CD4-positive, alpha-beta T cell treated with Interleukin-4 for 4 hours (primary cell): ENCODE data around the gene MDGA2.
"Not testable (repeated sequence)": the region's sequence is repeated elsewhere in the genome, so short reads cannot be mapped to it uniquely, and the experiment has no call there.

Experiments
- DNase-seq: peaks from one replicate; pipeline ENCODE4 v3.0.0-alpha.2; 2020

MDGA2 gene

GRCh38 chr14:47302121-47302520, 373.3 kb downstream of the MDGA2 start:
- DNase-seq, result no peak

GRCh38 chr14:47300796-47301195, 374.6 kb downstream of the MDGA2 start:
- no peak for DNase-seq

GRCh38 chr14:47297374-47297773, 378.0 kb downstream of the MDGA2 start:
- no peak for DNase-seq

- no peak for DNase-seq
Observed at GRCh38 chr14:47284283-47284682, 391.1 kb downstream of the MDGA2 start.

GRCh38 chr14:47281761-47282160, 393.6 kb downstream of the MDGA2 start:
- DNase-seq, result not testable (repeated sequence)

- peak; percentile 0 for DNase-seq
Observed at GRCh38 chr14:47278233-47278842, 397.1 kb downstream of the MDGA2 start.

GRCh38 chr14:47277703-47278102, 397.7 kb downstream of the MDGA2 start:
- no peak for DNase-seq

- no peak for DNase-seq
Observed at GRCh38 chr14:47276931-47277330, 398.5 kb downstream of the MDGA2 start.

- DNase-seq, result no peak
Observed at GRCh38 chr14:47273939-47274338, 401.5 kb downstream of the MDGA2 start.

- no peak for DNase-seq
Observed at GRCh38 chr14:47270715-47271114, 404.7 kb downstream of the MDGA2 start.

- no peak for DNase-seq
Observed at GRCh38 chr14:47269756-47270492, 405.5 kb downstream of the MDGA2 start.

GRCh38 chr14:47264842-47265241, 410.6 kb downstream of the MDGA2 start:
- DNase-seq, result no peak

- DNase-seq, result no peak
Observed at GRCh38 chr14:47262801-47263200, 412.6 kb downstream of the MDGA2 start.

GRCh38 chr14:47261350-47261749, 414.1 kb downstream of the MDGA2 start:
- no peak for DNase-seq

GRCh38 chr14:47259796-47260195, 415.6 kb downstream of the MDGA2 start:
- no peak for DNase-seq

GRCh38 chr14:47257013-47257412, 418.4 kb downstream of the MDGA2 start:
- DNase-seq, result no peak

GRCh38 chr14:47252802-47253201, 422.6 kb downstream of the MDGA2 start:
- DNase-seq, result no peak

- DNase-seq, result no peak
Observed at GRCh38 chr14:47246367-47246766, 429.0 kb downstream of the MDGA2 start.

- not testable (repeated sequence) for DNase-seq
Observed at GRCh38 chr14:47242579-47242978, 432.8 kb downstream of the MDGA2 start.

- DNase-seq, result no peak
Observed at GRCh38 chr14:47240748-47241437, 434.5 kb downstream of the MDGA2 start.

GRCh38 chr14:47235619-47236018, 439.8 kb downstream of the MDGA2 start:
- DNase-seq, result no peak

- DNase-seq, result no peak
Observed at GRCh38 chr14:47226877-47227520, 448.4 kb downstream of the MDGA2 start.

GRCh38 chr14:47223656-47224055, 451.7 kb downstream of the MDGA2 start:
- DNase-seq, result no peak

- DNase-seq, result no peak
Observed at GRCh38 chr14:47220096-47220495, 455.3 kb downstream of the MDGA2 start.
